Amygdala (tissue), 56 donors: Measurements from ENCODE around the gene RBKS.
"Not testable (repeated sequence)": the region's sequence is repeated elsewhere in the genome, so short reads cannot be mapped to it uniquely, and the experiment has no call there.

Experiments
- DNase-seq, 56 donors: peaks; one replicate each; lab custom pipeline; 2025; lab: John Stamatoyannopoulos, UW

Gene RBKS

DNA sequence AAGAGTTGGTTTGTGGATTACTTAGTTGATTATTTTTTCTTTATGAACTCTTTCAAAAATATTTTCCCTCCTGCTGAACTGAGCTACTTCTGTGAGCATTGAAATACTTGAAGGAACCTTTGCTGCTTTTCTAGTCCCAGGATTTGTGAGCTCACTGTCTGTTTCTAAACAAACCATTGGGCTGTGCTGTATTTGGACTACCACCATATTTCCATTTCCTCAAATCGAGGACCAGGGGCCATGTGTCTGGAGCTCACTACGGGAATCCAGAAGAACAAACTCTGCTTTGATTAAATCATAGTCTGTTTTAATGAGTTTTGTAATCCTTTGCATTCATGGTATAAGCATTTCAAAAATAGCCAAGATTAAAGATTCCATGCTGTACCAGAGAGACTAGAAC, 117.4 kb downstream of the RBKS start:
- DNase-seq, result no peak

DNA sequence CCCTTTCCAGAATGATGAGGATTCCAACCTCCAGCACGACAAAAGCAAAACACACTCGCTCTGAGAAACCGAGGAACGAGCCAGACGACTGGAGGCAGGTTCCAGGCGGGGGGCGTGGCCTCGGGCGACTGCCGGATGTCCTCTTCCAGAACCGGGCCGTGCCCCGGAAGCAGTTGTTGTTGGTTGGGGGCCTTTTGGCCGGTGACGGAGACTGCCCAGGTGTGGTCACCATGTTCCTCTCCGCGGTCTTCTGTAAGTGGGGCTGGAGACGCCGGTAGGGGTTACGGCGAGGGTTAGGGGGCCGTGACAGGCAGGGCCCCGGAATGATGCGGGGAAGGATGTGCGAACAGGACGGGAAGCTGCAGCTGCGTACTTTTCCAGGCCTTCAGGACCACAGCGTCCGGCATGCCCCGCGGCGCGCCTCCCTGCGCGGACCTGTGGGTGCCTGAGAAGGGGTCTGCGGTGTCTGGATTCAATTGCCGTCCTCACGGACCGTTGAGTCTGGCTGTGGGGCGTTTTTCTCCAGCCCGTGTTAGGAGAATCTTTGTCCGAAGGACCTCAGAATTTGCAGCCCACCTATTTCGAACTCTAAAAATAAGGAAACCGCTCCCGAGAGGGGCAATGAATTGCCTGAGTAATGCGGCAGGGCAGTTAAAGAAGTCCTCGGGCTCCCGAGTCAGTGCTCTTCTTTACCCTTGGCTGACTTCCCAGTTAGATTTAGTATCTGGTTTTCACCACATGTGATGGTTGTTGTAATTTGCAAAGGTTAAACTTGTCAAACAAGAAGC, 118.4 kb downstream of the RBKS start, which contains the start of gene MRPL33:
Gene MRPL33, plus strand, starts transcription at position 172 of the 788 bp plus-strand sequence. Its CDS starts 59 bp downstream, at position 231.
- DNase-seq, result peak; percentile 42 to 94 (median 86)

DNA sequence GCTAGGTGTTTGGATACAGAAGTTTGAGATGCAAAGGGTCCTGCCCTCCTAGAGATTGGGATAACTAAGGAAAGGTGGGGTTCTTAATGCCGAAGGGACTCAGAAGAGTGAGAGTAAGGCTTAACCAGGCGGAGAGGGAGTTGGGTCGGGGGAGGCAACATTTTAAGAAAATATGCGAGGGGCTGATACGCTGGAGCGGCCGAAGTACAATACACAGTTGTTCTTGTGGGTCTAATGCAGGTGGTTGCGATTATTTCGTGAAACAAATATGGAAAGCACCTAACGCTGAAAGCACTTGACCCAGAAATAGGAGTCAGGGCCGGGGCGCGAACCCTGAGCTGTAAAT, 119.0 kb downstream of the RBKS start:
- DNase-seq, result no peak

GRCh38 chr2:27766287-27766661, 123.9 kb downstream of the RBKS start:
- DNase-seq, result no peak

DNA sequence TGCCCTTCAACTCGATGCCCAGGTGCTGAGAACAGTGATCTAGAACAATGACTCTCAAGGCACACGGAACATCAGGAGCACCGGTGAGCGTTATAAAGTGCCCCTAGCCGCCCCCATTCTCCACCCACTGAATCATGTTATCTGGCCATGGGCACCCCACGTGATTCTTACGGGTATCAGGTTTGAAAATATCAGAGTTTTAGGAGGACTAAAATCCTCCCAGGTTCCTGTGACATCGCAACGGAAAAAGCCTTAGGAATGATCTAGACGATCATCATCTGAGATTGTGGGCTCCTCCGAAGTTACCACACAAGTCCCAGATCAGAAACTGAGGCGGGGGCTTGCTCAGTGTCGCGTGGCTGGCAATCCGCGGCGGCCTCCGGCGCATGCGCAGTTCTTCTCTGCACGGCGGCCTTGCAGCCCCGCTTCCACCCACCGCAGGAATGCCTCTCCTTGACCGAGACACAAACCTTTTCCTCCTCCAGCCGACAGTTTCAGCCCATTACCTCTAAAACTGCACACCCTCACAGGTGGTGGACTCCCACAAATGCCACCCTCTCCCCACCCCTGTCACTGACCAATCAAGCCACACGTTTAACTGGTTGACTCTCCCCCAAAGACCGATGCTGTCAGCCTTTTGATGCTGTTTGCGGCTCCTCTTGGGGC, 124.4 kb downstream of the RBKS start:
- DNase-seq, result peak in 19 of 56 donors; percentile 3 to 44 (median 8)

DNA sequence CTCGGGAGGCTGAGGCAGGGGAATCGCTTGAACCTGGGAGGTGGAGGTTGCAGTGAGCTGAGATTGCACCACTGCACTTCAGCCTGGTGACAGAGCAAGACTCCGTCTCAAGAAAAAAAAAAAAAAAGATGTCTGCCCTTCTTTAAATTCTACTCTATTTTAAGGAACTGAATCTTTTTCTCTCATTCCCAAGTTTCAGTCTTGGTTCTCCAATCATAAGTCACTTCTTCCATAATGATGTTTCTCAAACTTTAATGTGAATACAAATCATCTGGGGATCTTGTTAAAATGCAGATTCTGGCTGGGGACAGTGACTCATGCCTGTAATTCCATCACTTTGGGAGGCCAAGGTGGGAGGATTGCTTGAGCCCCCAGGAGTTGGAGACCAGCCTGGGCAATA, 125.7 kb downstream of the RBKS start:
- DNase-seq, result not testable (repeated sequence)

GRCh38 chr2:27763907-27764267, 126.3 kb downstream of the RBKS start:
- no peak for DNase-seq

DNA sequence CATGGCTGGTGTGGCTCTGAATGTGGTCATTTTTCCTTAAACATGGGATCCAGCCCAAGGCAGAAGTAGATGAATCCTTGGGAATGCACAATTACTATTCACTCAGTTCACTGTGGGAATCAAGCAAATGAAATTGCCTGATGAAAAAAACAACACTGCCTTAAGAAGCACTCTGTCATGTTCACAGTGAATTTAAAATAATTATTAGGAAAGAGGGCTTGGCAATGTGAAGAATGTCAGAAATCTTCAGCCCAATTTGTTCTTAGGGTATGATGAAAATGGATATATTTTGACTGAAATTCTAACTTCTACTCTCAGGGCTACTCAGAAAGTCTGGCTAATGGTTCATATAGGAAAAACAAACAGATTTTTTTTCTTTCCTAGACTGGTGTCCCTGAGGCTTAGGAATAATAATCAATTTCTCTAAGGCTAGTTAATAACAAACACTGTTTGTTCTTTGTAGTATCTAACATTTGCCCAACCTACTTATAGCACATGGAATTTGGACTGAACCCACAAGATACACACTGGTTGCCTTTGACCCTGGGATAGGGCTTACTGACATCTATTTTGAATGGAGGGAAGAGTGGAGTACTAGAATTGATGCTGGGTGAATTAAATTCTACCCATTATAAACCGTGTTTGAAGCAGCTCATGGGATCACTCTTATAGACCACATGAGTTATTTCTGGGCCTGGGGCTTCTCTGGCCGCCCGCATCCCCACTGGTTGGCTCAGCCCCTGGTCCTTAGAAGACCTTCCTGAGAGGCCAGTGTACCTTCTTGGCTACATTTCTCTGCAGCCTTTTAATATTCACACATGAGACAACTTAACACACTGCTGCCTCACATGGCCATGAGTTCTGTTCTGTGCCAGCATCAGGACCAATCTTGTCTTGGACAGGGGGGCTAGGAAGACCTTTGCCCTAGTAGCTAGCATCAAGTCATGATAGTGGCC, 127.0 kb downstream of the RBKS start:
- no peak for DNase-seq

DNA sequence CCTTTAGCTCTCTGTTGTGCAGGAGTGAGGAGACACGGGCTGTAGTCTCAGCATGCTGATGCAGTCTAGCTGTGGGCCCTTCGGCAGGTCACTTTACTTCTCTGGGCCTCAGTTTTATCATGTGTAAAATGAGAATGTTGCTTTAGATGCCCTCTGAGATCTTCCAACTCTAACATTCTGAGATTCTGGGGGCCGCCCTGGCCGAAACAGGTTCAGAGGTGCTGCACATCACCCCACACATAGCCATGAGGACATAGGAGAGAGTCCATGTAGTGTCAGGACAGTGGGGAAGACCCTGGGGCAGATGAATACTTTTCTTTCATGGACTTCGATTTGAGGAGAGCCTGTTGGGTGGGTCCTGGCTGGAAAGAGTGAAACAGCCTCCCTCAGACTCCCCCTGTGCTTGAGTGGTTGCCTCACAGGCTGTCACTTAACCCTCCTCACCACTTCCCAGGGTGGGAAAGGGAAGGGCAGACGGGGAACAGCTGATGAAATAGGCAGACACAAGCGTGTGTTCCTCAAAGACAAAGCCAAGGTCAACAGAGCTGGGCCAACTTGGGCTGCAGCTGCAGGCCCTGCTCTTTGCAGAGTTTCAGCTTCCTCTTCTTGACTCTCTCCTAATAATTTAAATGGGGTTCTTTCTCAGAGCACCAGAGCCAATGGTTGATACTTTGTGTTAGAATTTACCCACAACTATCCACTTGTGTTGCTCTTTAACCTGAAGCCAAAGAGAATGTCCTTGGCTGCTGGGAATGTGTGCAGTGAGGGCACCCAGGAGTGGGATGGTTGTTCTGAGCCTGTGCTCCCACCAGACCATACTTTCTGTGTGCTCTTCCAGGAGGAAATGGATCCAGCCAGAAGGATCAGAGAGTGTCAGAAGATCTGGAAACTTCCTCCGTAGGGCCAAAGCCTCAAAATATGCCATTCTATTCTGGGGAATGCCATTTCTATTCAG, 133.4 kb downstream of the RBKS start:
- DNase-seq, result peak in 1 of 56 donors; percentile 13

DNA sequence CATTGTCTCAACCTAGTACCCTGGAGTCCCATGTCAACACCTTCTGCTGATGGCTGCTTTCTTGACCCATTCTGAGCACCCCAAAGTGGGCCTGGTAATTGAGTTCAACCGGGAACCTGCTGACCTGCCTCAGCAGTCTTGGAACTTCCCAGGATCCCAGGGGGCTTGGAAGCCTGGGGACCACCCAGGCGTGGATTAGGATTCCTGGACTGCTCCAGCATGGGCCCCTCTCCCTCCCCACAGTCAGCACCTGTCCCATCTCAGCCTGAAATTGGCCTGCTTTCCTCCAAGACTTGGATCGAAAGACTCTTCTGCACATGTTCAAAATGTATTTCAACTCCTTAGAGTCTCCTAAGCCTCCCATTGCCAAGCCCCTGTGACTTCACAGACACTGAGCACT, 134.1 kb downstream of the RBKS start:
- no peak for DNase-seq

- DNase-seq, result no peak
Measured at GRCh38 chr2:27754831-27755230, 135.4 kb downstream of the RBKS start.

- DNase-seq, result peak in 22 of 56 donors; percentile 10 to 58 (median 20)
Measured at GRCh38 chr2:27754138-27754588, 136.0 kb downstream of the RBKS start.

DNA sequence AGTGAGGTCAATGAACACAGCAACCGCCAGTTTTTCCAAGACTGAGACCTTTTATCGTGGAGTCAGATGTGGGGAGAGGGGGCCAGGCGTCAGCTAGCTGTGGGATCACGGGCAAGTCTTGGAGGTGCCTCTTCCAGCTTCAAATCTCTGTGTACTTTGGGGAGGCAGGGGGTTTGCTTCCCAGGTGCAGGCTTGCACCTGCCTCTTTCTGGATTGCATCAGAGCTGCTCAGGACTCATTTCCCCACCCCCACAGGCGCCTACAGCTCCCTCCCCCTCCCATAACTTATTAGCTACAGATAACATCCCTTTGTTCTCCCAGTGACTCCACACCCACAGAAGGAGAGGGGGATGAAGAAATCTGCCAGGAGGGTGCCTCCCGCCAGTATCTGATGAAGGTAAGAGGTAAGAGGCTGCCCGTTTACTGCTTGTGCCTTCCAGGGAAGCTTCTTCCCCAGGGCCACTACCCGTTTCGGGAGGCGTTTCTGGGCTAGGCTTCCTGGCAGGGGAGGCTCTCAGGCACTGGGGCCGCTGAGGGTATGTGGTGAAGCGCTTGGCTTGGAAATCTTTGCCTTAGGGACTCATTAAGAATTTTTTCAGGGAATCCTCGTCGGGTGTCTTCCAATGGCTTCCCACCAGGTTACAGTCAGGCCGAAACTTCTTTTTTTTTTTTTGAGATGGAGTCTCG, 137.5 kb downstream of the RBKS start:
- DNase-seq, result no peak

GRCh38 chr2:27751377-27751776, 138.8 kb downstream of the RBKS start:
- no peak for DNase-seq

GRCh38 chr2:27748803-27749554, 141.2 kb downstream of the RBKS start:
- DNase-seq, result not testable (repeated sequence)

DNA sequence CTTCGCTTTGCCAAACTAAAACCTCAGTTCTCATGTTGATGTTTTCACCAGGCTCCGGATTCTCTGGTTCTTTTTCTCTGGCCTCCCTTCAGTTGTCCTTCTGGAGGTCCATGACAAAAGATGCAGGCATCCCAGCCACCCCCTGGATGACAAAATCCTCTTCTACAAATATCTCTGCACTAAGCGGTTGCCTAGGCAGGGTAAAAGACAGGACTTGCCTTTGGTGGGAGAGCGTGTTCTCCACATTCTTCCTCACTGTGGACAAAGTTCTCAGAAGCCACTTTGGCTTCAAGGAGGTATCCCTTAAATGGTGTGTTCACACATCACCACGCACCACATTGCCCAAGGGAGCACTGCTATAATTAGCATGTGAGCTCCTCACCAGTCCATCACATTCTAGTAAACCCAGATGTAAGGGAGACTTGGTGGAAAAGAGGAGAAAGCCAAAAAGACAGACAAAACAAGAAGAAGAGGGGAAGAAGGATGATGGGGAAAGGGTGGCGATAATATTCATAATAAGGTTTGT, 142.3 kb downstream of the RBKS start:
- DNase-seq, result no peak

GRCh38 chr2:27746325-27746724, 143.9 kb downstream of the RBKS start:
- DNase-seq, result no peak

- not testable (repeated sequence) for DNase-seq
Measured at GRCh38 chr2:27745494-27745893, 144.7 kb downstream of the RBKS start.
